WERI-Rb-1 (cell line): ENCODE data around the gene FADS6.
A peak's percentile ranks its signal among the peaks of the same experiment; 100 is the strongest.

Experiments
- DNase-seq: peaks from one replicate; pipeline ENCODE4 v3.0.0-alpha.2; 2020
- H3K27ac ChIP-seq: fragments of 250-450 bp; sonication (Bioruptor Pico); 2 replicates; pipeline ENCODE4 v1.5.1; 2020; ENCODE audit warnings: mild to moderate bottlenecking, moderate library complexity
- H3K27me3 ChIP-seq: fragments of 250-450 bp; sonication (Bioruptor Pico); 2 replicates; pipeline ENCODE4 v1.5.1; 2021; ENCODE audit warnings: mild to moderate bottlenecking, low read depth, moderate library complexity; ENCODE audit not compliant: insufficient read depth, severe bottlenecking
- H3K36me3 ChIP-seq: fragments of 250-450 bp; sonication (Bioruptor Pico); 2 replicates; pipeline ENCODE4 v1.5.1; 2020; ENCODE audit warnings: mild to moderate bottlenecking, moderate library complexity
- H3K4me3 ChIP-seq: 2 replicates; pipeline ENCODE4 v1.5.1; 2011; ENCODE audit warnings: low read depth, mild to moderate bottlenecking, control low read depth, low read length
- H3K9me3 ChIP-seq: fragments of 250-450 bp; sonication (Bioruptor Pico); 2 replicates; pipeline ENCODE4 v1.5.1; 2021; ENCODE audit warnings: mild to moderate bottlenecking, moderate library complexity; ENCODE audit not compliant: severe bottlenecking
- CTCF ChIP-seq: IDR thresholded peaks from 2 replicates; pipeline ENCODE4 v1.5.1; 2011; ENCODE audit warnings: low read depth, mild to moderate bottlenecking, control low read depth, inconsistent platforms, low read length

The FADS6 gene

GRCh38 chr17:74860229-74860871 is 33.1 kb downstream of the FADS6 start:
- Histone ChIP-seq H3K9me3 (no peaks in the 10 kb centered on the region), H3K27me3 (peaks cover 32% of the 10 kb centered on the region), H3K36me3 (peaks cover 28% of the 10 kb centered on the region), H3K4me3 (peak overlapping the region; percentile 35), H3K27ac (no peak overlapping the region)
- DNase-seq: no peak
- TF ChIP-seq CTCF: no peak

- H3K36me3 ChIP-seq: peaks cover 21% of the 10 kb centered on the region
- DNase-seq: no peak
- H3K27me3 ChIP-seq: peaks cover 32% of the 10 kb centered on the region
- peak; percentile 54 for TF ChIP-seq CTCF
- peak within 1 kb of the TSS; percentile 41 for H3K4me3 ChIP-seq
- no peaks in the 10 kb centered on the region for H3K9me3 ChIP-seq
- H3K27ac ChIP-seq: no peak within 1 kb of the TSS
These were observed 33.8 kb downstream of the FADS6 start, which contains the start of gene GRIN2C for GRCh38 chr17:74859459-74860228. Gene GRIN2C, minus strand, starts transcription at chr17:74859885. Its CDS starts 4,793 bp downstream, at chr17:74855092.

- DNase-seq: no peak
- Histone ChIP-seq H3K36me3 (peaks cover 14% of the 10 kb centered on the region), H3K27ac (no peak overlapping the region), H3K27me3 (peaks cover 32% of the 10 kb centered on the region), H3K4me3 (no peak overlapping the region), H3K9me3 (no peaks in the 10 kb centered on the region)
- no peak for TF ChIP-seq CTCF
These were observed 34.6 kb downstream of the FADS6 start for GRCh38 chr17:74858672-74859458.

- Histone ChIP-seq H3K9me3 (no peaks in the 10 kb centered on the region), H3K27me3 (peaks cover 32% of the 10 kb centered on the region), H3K27ac (no peak overlapping the region), H3K4me3 (no peak overlapping the region), H3K36me3 (no peaks in the 10 kb centered on the region)
- DNase-seq: no peak
- TF ChIP-seq CTCF: no peak
These were observed 36.2 kb downstream of the FADS6 start for GRCh38 chr17:74857191-74857590.

GRCh38 chr17:74856112-74856511 is 37.3 kb downstream of the FADS6 start:
- no peak for TF ChIP-seq CTCF
- DNase-seq: no peak
- peaks cover 24% of the 10 kb centered on the region for H3K27me3 ChIP-seq

More at GRCh38 chr17:74856112-74856511, 37.3 kb downstream of the FADS6 start:
- no peak overlapping the region for H3K27ac ChIP-seq
- H3K36me3 ChIP-seq: no peaks in the 10 kb centered on the region
- no peak overlapping the region for H3K4me3 ChIP-seq
- no peaks in the 10 kb centered on the region for H3K9me3 ChIP-seq
